Tibial nerve (tissue), 4 donors: ENCODE data around the gene SLMAP. TPM values are rescaled to one million over a fixed set of nuclear protein-coding genes. Genes with fewer than 3 reads are reported as not detected.

Experiments used
- DNase-seq, 2 donors: peaks; one replicate each; pipeline ENCODE4 v3.0.0-alpha.2; 2019; ENCODE audit warnings: low spot score in 2 of 2
- H3K27ac ChIP-seq, 4 donors: fragments of 200-600 bp; sonication (generic) in 3 of 4; one replicate each; pipeline ENCODE4 v1.5.1; 2017 to 2019; ENCODE audit warnings: mild to moderate bottlenecking in 1 of 4
- H3K27me3 ChIP-seq, 2 donors: fragments of 200-600 bp; sonication (generic) in 1 of 2; one replicate each; pipeline versions ENCODE4 v1.5.1 to v1.6.0; 2017 to 2019
- H3K36me3 ChIP-seq, 3 donors: fragments of 200-600 bp; sonication (generic); one replicate each; pipeline ENCODE4 v1.5.1; 2018 to 2019
- H3K4me1 ChIP-seq, 4 donors: fragments of 200-600 bp; sonication (generic) in 3 of 4; one replicate each; pipeline ENCODE4 v1.5.1; 2017 to 2019
- H3K4me3 ChIP-seq, 4 donors: fragments of 200-600 bp; sonication (generic) in 3 of 4; one replicate each; pipeline ENCODE4 v1.5.1; 2017 to 2019; ENCODE audit warnings: mild to moderate bottlenecking in 1 of 4, moderate library complexity in 1 of 4
- H3K9me3 ChIP-seq, 4 donors: fragments of 200-600 bp; sonication (generic) in 3 of 4; one replicate each; pipeline ENCODE4 v1.5.1; 2017 to 2019
- CTCF ChIP-seq, 5 experiments: fragments of 200-600 bp in 3 of 5; fragments of 450-650 bp in 2 of 5; sonication (generic) in 3 of 5; IDR thresholded peaks; one replicate each; pipeline ENCODE4 v1.5.1; 2016 to 2019; ENCODE audit warnings: antibody characterized with exemption in 5 of 5, mild to moderate bottlenecking in 3 of 5, moderate library complexity in 2 of 5
- EP300 ChIP-seq, 2 donors: sonication (generic); formaldehyde crosslinking; IDR thresholded peaks; one replicate each; pipeline ENCODE4 v1.6.1; 2017; ENCODE audit warnings: antibody characterized with exemption in 2 of 2, mild to moderate bottlenecking in 1 of 2
- POLR2A ChIP-seq, 2 donors: fragments of 450-650 bp; IDR thresholded peaks; one replicate each; pipeline ENCODE4 v1.6.1; 2017; ENCODE audit warnings: antibody characterized with exemption in 2 of 2, mild to moderate bottlenecking in 2 of 2, moderate library complexity in 2 of 2
- WGBS, 2 donors: methylation state at CpG; one replicate each; pipeline ENCODE4 v1.1.5; 2018; 5-methylcytosine and 5-hydroxymethylcytosine counted together
- total RNA-seq, 4 donors: library from RNA; depleted of rRNA; stranded (reverse); fragments of >200 nt; gene quantifications; one replicate each; pipeline ENCODE4 v1.1.0, GENCODE V29; 2016

The SLMAP gene
- total RNA-seq, 4 donors from 2014 or later = 66.6 to 101 (median 87.4) TPM

GRCh38 chr3:57928511-57928910 lies 172.4 kb downstream of the SLMAP start:
- DNase-seq = no peak
- TF ChIP-seq EP300 (IDR thresholded peaks at IDR 0.05) = no peak
- TF ChIP-seq POLR2A (IDR thresholded peaks at IDR 0.05) = no peak
- no peak for TF ChIP-seq CTCF (IDR thresholded peaks at IDR 0.05)
- Histone ChIP-seq H3K27ac (no peak overlapping the region), H3K36me3 (peaks cover 0 to 53% (median 0%) of the 10 kb centered on the region in 3 donors), H3K27me3 (no peaks in the 10 kb centered on the region), H3K4me1 (peaks cover 0 to under 1% (median 0%) of the 10 kb centered on the region in 4 donors), H3K9me3 (no peaks in the 10 kb centered on the region), H3K4me3 (no peak overlapping the region)
- 72 to 83% methylated on average over 2 of the region's 2 CpGs for WGBS, 2 donors

DNA sequence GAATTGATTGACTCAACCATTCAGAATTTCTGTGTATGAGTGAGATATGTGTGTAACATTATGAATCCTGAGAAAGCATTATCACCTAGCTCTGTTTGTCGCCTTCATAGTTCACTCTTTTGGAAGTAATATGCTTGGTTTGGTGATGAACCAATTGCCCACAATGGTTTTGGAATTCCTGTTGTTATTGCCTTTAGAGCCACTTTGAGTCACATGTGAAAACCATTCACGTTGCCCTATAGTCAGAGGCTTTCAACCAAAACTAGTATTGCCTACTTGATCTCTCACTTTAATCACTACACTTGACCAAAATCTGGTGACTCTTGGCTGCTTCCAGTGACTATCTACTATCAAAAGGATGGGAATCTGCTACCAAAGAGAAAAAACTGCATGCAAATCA lies 173.9 kb downstream of the SLMAP start:
- DNase-seq = no peak
- H3K27ac ChIP-seq = no peak overlapping the region
- no peaks in the 10 kb centered on the region for H3K4me1 ChIP-seq
- TF ChIP-seq EP300 (IDR thresholded peaks at IDR 0.05) = no peak
- no peak for TF ChIP-seq POLR2A (IDR thresholded peaks at IDR 0.05)
- TF ChIP-seq CTCF (IDR thresholded peaks at IDR 0.05) = no peak
- WGBS, 2 donors = 87 to 89% methylated on average over 2 of the region's 2 CpGs
- H3K36me3 ChIP-seq = peaks cover 0 to 46% (median 0%) of the 10 kb centered on the region in 3 donors
- H3K27me3 ChIP-seq = no peaks in the 10 kb centered on the region
- no peaks in the 10 kb centered on the region for H3K9me3 ChIP-seq
- H3K4me3 ChIP-seq = no peak overlapping the region

GRCh38 chr3:57933602-57934001 lies 177.5 kb downstream of the SLMAP start:
- DNase-seq = no peak
- no peaks in the 10 kb centered on the region for H3K27me3 ChIP-seq
- WGBS, 2 donors = 76 to 78% methylated on average over 2 of the region's 2 CpGs
- no peak overlapping the region for H3K27ac ChIP-seq
- H3K4me1 ChIP-seq = no peaks in the 10 kb centered on the region
- no peaks in the 10 kb centered on the region for H3K9me3 ChIP-seq
- peaks cover 0 to 24% (median 0%) of the 10 kb centered on the region in 3 donors for H3K36me3 ChIP-seq
- H3K4me3 ChIP-seq = no peak overlapping the region
- TF ChIP-seq POLR2A (IDR thresholded peaks at IDR 0.05) = no peak
- TF ChIP-seq CTCF (IDR thresholded peaks at IDR 0.05) = no peak
- TF ChIP-seq EP300 (IDR thresholded peaks at IDR 0.05) = no peak

GRCh38 chr3:57934373-57934772 lies 178.3 kb downstream of the SLMAP start:
- Histone ChIP-seq H3K4me1 (no peaks in the 10 kb centered on the region), H3K27ac (no peak overlapping the region)
- 90 to 93% methylated on average over 7 of the region's 7 CpGs for WGBS, 2 donors

GRCh38 chr3:57935539-57935938 lies 179.4 kb downstream of the SLMAP start:
- Histone ChIP-seq H3K4me1 (no peaks in the 10 kb centered on the region), H3K27me3 (no peaks in the 10 kb centered on the region), H3K36me3 (peaks cover 0 to 17% (median 0%) of the 10 kb centered on the region in 3 donors), H3K9me3 (no peaks in the 10 kb centered on the region), H3K4me3 (no peak overlapping the region), H3K27ac (no peak overlapping the region)
- TF ChIP-seq EP300 (IDR thresholded peaks at IDR 0.05) (no peak), POLR2A (IDR thresholded peaks at IDR 0.05) (no peak), CTCF (IDR thresholded peaks at IDR 0.05) (no peak)
- 89 to 96% methylated on average over 3 of the region's 3 CpGs for WGBS, 2 donors
- no peak for DNase-seq

More at GRCh38 chr3:57934373-57934772, 178.3 kb downstream of the SLMAP start:
- Histone ChIP-seq H3K9me3 (no peaks in the 10 kb centered on the region), H3K36me3 (peaks cover 0 to 24% (median 0%) of the 10 kb centered on the region in 3 donors), H3K27me3 (no peaks in the 10 kb centered on the region), H3K4me3 (no peak overlapping the region)
- DNase-seq = no peak
- TF ChIP-seq POLR2A (IDR thresholded peaks at IDR 0.05) = no peak
- no peak for TF ChIP-seq EP300 (IDR thresholded peaks at IDR 0.05)
- TF ChIP-seq CTCF (IDR thresholded peaks at IDR 0.05) = no peak
